Stimulated activated memory B cell treated with anti-CD40 and anti-IgM and Interleukin-4, amounts not matched to agents 10 μg/mL and 1 μg/mL and 100 μg/mL, for 72 hours (primary cell): Measurements from ENCODE around the gene OLFM3.

ENCODE experiments used
- ATAC-seq: fragments of 150-1000 bp; cut with Tn5 transposase; 2 replicates; pipeline ENCODE4 v1.10.0; 2021
- H3K27ac Mint-ChIP-seq: one replicate; pipeline ENCODE4 v1.8.0; 2022; ENCODE audit warnings: mild to moderate bottlenecking, mixed read lengths
- H3K27me3 Mint-ChIP-seq: one replicate; pipeline ENCODE4 v1.8.0; 2022; ENCODE audit warnings: mixed read lengths
- H3K36me3 Mint-ChIP-seq: one replicate; pipeline ENCODE4 v1.8.0; 2022; ENCODE audit warnings: mixed read lengths
- H3K4me1 Mint-ChIP-seq: one replicate; pipeline ENCODE4 v1.8.0; 2022; ENCODE audit warnings: mixed read lengths
- H3K4me3 Mint-ChIP-seq: one replicate; pipeline ENCODE4 v1.8.0; 2022; ENCODE audit warnings: mild to moderate bottlenecking, moderate library complexity, mixed read lengths
- H3K9me3 Mint-ChIP-seq: one replicate; pipeline ENCODE4 v1.8.0; 2022; ENCODE audit warnings: mixed read lengths

The OLFM3 gene

DNA sequence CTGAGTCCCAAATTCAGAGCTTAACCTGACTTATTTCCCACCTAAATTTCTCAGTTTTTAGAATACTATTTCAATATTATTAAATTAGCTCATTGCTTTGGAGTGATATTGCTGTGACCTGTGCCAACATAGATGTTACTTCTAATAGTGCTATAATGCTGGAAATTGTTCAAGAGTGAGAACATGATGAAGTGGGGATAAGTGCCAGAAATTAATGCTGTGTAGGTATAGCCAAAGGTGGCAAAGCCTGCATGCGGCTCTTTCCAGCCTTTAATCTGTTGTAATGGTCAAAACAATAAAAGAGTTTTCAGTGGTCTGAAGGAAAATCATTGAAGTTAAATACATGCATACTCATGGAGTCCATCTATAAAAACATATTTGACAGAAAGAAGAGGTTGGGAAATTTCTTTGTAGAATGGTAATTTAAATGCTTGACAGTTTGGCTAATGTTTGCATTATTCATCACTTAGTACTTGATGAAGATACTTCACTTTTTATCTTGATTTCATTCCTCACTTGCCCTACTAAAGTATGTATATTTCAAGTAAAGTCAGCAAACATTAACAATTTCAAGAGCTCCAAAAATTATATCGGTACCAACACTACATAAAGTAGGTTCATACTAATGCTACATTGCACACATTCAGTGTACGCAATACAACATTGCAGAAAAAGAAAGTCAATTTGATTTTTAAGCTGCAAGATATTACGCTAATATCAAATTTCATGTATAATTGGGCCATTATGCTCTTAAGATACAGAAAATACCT, 82.1 kb downstream of the OLFM3 start:
- ATAC-seq, result no peak
- no peaks in the 10 kb centered on the region for H3K27me3 Mint-ChIP-seq
- H3K36me3 Mint-ChIP-seq, result no peaks in the 10 kb centered on the region
- no peak overlapping the region for H3K27ac Mint-ChIP-seq
- no peak overlapping the region for H3K4me3 Mint-ChIP-seq
- no peaks in the 10 kb centered on the region for H3K4me1 Mint-ChIP-seq
- no peaks in the 10 kb centered on the region for H3K9me3 Mint-ChIP-seq

DNA sequence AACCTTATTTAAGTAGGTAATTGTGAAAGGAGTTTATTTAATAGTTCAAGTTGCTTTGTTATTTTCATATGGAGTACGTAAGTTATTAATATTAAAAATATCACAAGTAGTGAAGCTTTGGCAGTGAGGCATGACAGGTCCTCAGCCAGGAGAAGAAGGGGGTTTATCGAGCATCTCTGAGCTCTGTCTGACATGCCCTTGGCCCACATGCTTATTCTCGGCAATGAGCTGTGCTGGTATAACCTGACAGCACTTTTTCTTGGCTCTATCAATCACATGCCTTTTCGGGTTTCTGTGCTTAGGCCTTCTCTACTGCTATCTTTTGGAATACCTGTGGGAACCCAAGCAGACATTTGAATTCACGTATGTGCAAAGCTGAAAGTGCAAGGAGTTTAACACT, 84.8 kb downstream of the OLFM3 start:
- H3K27me3 Mint-ChIP-seq, result no peaks in the 10 kb centered on the region
- no peak overlapping the region for H3K4me3 Mint-ChIP-seq
- H3K4me1 Mint-ChIP-seq, result no peaks in the 10 kb centered on the region
- no peaks in the 10 kb centered on the region for H3K36me3 Mint-ChIP-seq
- no peaks in the 10 kb centered on the region for H3K9me3 Mint-ChIP-seq
- no peak for ATAC-seq
- H3K27ac Mint-ChIP-seq, result no peak overlapping the region

DNA sequence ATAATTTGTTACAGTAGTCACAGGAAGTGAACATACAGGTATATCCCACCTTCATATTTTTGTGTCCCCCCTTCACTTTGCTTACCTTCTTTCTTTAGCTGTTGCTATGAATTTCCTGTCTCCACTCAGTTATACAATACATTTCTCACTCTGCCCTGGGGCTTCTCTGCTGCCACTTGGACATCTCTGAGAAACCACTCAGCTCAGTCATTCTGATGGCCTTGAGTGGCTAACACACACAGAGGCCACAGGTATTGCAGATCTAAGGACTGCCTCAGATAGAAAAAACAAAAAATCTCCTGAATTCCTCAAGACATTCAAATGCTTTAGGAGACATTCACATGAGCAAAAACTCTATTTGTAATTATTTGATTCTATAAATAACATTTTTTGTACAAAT, 87.7 kb downstream of the OLFM3 start:
- Mint-ChIP-seq H3K27ac (no peak overlapping the region), H3K4me1 (no peaks in the 10 kb centered on the region), H3K36me3 (no peaks in the 10 kb centered on the region), H3K9me3 (no peaks in the 10 kb centered on the region), H3K27me3 (no peaks in the 10 kb centered on the region), H3K4me3 (no peak overlapping the region)
- ATAC-seq, result no peak

DNA sequence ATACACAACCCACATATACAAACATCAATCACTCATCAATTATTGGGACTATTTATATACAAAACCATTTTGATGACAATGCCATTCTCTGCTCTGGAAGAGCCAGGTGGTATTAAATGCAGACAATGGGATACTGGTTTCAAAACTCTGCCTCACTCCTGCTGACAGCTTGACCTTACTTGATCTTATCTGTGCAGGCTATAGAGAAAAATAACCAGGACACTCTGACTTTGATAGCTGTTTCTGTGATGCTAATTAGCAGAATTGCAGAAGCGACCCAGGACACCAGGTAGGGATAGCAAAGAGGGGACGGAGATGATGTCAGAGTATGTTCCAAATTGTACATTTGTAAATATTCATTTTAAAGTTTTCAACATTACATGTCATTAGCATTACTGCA, 89.5 kb downstream of the OLFM3 start:
- no peak for ATAC-seq
- Mint-ChIP-seq H3K27ac (no peak overlapping the region), H3K9me3 (no peaks in the 10 kb centered on the region), H3K4me1 (no peaks in the 10 kb centered on the region), H3K27me3 (no peaks in the 10 kb centered on the region), H3K4me3 (no peak overlapping the region), H3K36me3 (no peaks in the 10 kb centered on the region)

DNA sequence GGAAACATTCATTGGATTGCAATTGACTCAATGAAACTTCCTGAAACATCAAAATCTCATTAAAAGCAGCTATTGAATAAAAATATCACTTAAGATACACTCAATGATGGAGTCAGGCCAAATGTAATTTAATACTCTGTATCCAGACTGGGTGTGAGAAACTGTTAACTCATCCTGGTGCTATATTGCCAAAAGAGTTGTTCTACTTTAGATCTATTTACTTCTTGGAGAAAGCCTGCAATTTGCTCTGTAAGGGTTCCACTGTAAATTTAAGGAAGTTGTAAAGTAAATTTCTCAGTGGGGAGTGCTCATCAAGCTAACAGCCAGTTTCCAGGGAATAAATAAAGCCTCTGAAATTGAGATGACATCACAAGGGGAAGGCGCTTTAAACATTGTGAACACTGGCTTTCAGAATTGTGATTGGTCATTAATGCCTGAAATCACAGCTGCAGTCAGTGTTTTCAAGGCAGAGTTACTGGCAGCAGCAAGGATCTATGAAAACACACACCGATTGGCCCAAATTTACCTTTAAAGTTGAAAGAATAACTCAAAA, 91.4 kb downstream of the OLFM3 start:
- Mint-ChIP-seq H3K27ac (no peak overlapping the region), H3K4me3 (no peak overlapping the region), H3K4me1 (no peaks in the 10 kb centered on the region), H3K9me3 (no peaks in the 10 kb centered on the region), H3K36me3 (no peaks in the 10 kb centered on the region), H3K27me3 (no peaks in the 10 kb centered on the region)
- ATAC-seq, result no peak

GRCh38 chr1:101902199-101902598, 94.5 kb downstream of the OLFM3 start:
- H3K9me3 Mint-ChIP-seq, result no peaks in the 10 kb centered on the region
- H3K36me3 Mint-ChIP-seq, result no peaks in the 10 kb centered on the region
- no peak overlapping the region for H3K27ac Mint-ChIP-seq
- H3K4me1 Mint-ChIP-seq, result no peaks in the 10 kb centered on the region
- ATAC-seq, result no peak
- no peak overlapping the region for H3K4me3 Mint-ChIP-seq
- no peaks in the 10 kb centered on the region for H3K27me3 Mint-ChIP-seq

- no peak overlapping the region for H3K27ac Mint-ChIP-seq
- H3K36me3 Mint-ChIP-seq, result no peaks in the 10 kb centered on the region
- no peak overlapping the region for H3K4me3 Mint-ChIP-seq
- no peaks in the 10 kb centered on the region for H3K27me3 Mint-ChIP-seq
- ATAC-seq, result no peak
- peaks cover 2% of the 10 kb centered on the region for H3K9me3 Mint-ChIP-seq
- no peaks in the 10 kb centered on the region for H3K4me1 Mint-ChIP-seq
Observed at GRCh38 chr1:101898137-101898536, 98.6 kb downstream of the OLFM3 start.

DNA sequence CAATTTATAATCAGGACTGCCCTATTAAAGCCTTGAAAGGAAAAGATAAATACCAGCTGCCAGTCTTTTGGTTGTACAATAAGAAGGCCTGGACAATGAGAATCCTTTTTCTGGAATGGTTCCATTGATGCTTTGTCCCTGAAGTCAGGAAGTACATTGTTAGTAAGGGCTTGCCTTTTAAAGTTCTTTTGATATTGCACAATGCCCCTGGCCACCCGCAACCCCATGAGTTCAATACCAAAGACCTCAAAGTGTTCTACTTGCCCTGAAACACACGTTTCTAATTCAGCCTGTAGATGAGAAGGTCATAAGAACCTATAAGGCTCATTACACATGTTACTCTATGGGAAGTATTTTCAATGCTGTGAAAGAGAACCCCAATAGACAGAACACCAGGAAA, 112.1 kb downstream of the OLFM3 start:
- Mint-ChIP-seq H3K9me3 (no peaks in the 10 kb centered on the region), H3K27ac (no peak overlapping the region), H3K4me3 (no peak overlapping the region), H3K27me3 (no peaks in the 10 kb centered on the region), H3K36me3 (no peaks in the 10 kb centered on the region), H3K4me1 (no peaks in the 10 kb centered on the region)
- no peak for ATAC-seq

DNA sequence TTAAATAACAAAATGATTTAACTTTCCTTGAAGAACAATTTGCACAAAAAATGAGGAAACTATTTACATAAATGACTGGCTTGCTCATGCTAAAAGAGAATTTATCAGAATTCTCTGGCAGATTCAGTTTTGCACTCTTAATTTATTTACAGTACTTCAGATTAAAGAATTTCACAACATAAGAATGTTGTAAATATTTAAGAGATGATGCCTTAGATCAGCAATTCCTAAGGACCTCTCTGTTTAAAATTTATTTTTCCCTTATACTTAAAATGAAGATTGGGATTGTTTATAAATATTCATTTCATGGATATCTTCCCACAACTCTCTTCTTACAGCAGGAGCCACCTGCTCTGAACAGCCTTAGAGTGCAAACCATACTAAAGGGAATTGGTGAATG, 120.8 kb downstream of the OLFM3 start:
- Mint-ChIP-seq H3K27ac (no peak overlapping the region), H3K9me3 (no peaks in the 10 kb centered on the region), H3K4me3 (no peak overlapping the region), H3K36me3 (no peaks in the 10 kb centered on the region), H3K27me3 (no peaks in the 10 kb centered on the region), H3K4me1 (no peaks in the 10 kb centered on the region)
- ATAC-seq, result no peak

- Mint-ChIP-seq H3K36me3 (no peaks in the 10 kb centered on the region), H3K4me1 (no peaks in the 10 kb centered on the region), H3K4me3 (no peak overlapping the region)
Observed at GRCh38 chr1:101873672-101874071, 123.1 kb downstream of the OLFM3 start.

GRCh38 chr1:101859941-101860340, 136.8 kb downstream of the OLFM3 start:
- no peaks in the 10 kb centered on the region for H3K4me1 Mint-ChIP-seq
- H3K9me3 Mint-ChIP-seq, result no peaks in the 10 kb centered on the region
- no peaks in the 10 kb centered on the region for H3K36me3 Mint-ChIP-seq
- ATAC-seq, result no peak
- no peak overlapping the region for H3K4me3 Mint-ChIP-seq
- H3K27ac Mint-ChIP-seq, result no peak overlapping the region
- no peaks in the 10 kb centered on the region for H3K27me3 Mint-ChIP-seq

More at GRCh38 chr1:101873672-101874071, 123.1 kb downstream of the OLFM3 start:
- Mint-ChIP-seq H3K27ac (no peak overlapping the region), H3K27me3 (no peaks in the 10 kb centered on the region), H3K9me3 (peaks cover 7% of the 10 kb centered on the region)
- no peak for ATAC-seq

- ATAC-seq, result no peak
- Mint-ChIP-seq H3K36me3 (no peaks in the 10 kb centered on the region), H3K27me3 (no peaks in the 10 kb centered on the region), H3K9me3 (no peaks in the 10 kb centered on the region), H3K4me1 (no peaks in the 10 kb centered on the region), H3K4me3 (no peak overlapping the region), H3K27ac (no peak overlapping the region)
Observed at GRCh38 chr1:101854271-101854670, 142.5 kb downstream of the OLFM3 start.

DNA sequence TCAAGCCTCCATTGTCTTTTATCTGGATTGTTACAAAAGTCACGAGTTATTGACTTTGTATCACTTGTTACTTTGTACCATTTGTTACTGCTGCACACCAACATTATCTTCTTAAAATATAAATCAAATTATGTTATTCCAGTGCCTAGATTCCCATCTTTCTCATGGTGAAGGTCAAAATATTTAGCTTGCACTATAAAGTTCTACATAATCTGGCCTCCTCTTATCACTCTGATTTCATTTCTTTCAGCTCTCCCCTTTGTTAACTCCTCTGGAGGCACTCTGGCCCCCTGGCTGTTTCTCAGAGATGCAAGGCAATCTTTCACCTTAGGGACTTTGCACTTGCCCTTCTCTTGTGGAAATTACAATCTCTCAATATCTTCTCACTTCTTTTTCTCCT, 143.8 kb downstream of the OLFM3 start:
- Mint-ChIP-seq H3K4me1 (no peaks in the 10 kb centered on the region), H3K27ac (no peak overlapping the region), H3K9me3 (no peaks in the 10 kb centered on the region), H3K36me3 (no peaks in the 10 kb centered on the region), H3K4me3 (no peak overlapping the region), H3K27me3 (no peaks in the 10 kb centered on the region)
- no peak for ATAC-seq

GRCh38 chr1:101849356-101849755, 147.4 kb downstream of the OLFM3 start:
- Mint-ChIP-seq H3K36me3 (no peaks in the 10 kb centered on the region), H3K4me3 (no peak overlapping the region), H3K27ac (no peak overlapping the region), H3K9me3 (no peaks in the 10 kb centered on the region), H3K4me1 (no peaks in the 10 kb centered on the region), H3K27me3 (no peaks in the 10 kb centered on the region)
- ATAC-seq, result no peak

DNA sequence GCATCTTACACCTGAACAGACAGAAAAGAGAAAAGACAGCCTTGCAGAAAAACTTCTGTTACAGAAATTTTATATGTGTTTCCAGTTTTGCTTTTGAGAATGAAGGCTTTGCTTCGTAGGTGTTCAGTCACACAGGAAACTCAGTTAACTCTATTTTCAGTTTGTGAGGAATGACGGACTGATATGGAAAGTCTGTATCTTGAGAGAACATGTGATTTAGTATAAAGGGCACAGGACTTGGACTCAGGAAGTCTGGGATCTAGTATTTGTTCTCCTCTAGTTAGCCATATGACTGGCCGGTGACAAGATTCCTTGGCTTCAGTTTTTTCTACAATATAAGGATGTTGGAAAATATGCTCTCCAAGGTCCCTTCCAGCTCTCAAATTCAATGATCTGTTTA, 149.1 kb downstream of the OLFM3 start:
- Mint-ChIP-seq H3K27ac (no peak overlapping the region), H3K9me3 (no peaks in the 10 kb centered on the region), H3K4me3 (no peak overlapping the region), H3K27me3 (no peaks in the 10 kb centered on the region), H3K36me3 (no peaks in the 10 kb centered on the region), H3K4me1 (no peaks in the 10 kb centered on the region)
- no peak for ATAC-seq

- H3K27ac Mint-ChIP-seq, result no peak overlapping the region
- no peaks in the 10 kb centered on the region for H3K9me3 Mint-ChIP-seq
- ATAC-seq, result no peak
- no peaks in the 10 kb centered on the region for H3K4me1 Mint-ChIP-seq
- no peak overlapping the region for H3K4me3 Mint-ChIP-seq
- no peaks in the 10 kb centered on the region for H3K27me3 Mint-ChIP-seq
- H3K36me3 Mint-ChIP-seq, result no peaks in the 10 kb centered on the region
Observed at GRCh38 chr1:101846820-101847219, 149.9 kb downstream of the OLFM3 start.
